MM.1S (cell line): ENCODE results near the gene RARG.
A peak's percentile ranks its signal among the peaks of the same experiment; 100 is the strongest.

ENCODE experiments used
- DNase-seq: peaks from one replicate; pipeline ENCODE4 v3.0.0-alpha.2; 2015
- H2AFZ ChIP-seq: fragments of 300-600 bp; sonication (generic); 2 replicates; pipeline ENCODE4 v1.6.0; 2016; ENCODE audit warnings: antibody characterized with exemption, low read length
- H3F3A ChIP-seq: fragments of 300-600 bp; sonication (generic); 2 replicates; pipeline ENCODE4 v1.6.1; 2016; ENCODE audit warnings: mild to moderate bottlenecking, antibody characterized with exemption, low read length, moderate library complexity, mixed read lengths; ENCODE audit not compliant: insufficient read depth
- H3K27ac ChIP-seq: fragments of 300-600 bp; sonication (generic); 2 replicates; pipeline ENCODE4 v1.5.1; 2016; ENCODE audit warnings: mild to moderate bottlenecking, low read length
- H3K27me3 ChIP-seq: fragments of 300-600 bp; sonication (generic); replicated peaks from 2 replicates; pipeline ENCODE4 v1.6.0; 2016; ENCODE audit warnings: low read length; ENCODE audit not compliant: insufficient read depth
- H3K36me3 ChIP-seq: fragments of 300-600 bp; sonication (generic); replicated peaks from 2 replicates; pipeline ENCODE4 v1.6.1; 2016; ENCODE audit warnings: mild to moderate bottlenecking, low read length, mixed read lengths; ENCODE audit not compliant: insufficient read depth
- H3K4me1 ChIP-seq: fragments of 300-600 bp; sonication (generic); 2 replicates; pipeline ENCODE4 v1.6.1; 2016; ENCODE audit warnings: low read length, mixed read lengths
- H3K4me2 ChIP-seq: fragments of 300-600 bp; sonication (generic); 2 replicates; pipeline ENCODE4 v1.6.0; 2016; ENCODE audit warnings: low read depth, low read length
- H3K4me3 ChIP-seq: fragments of 300-600 bp; sonication (generic); 2 replicates; pipeline ENCODE4 v1.5.1; 2016; ENCODE audit warnings: low read length, mixed read lengths
- H3K79me2 ChIP-seq: fragments of 300-600 bp; sonication (generic); 2 replicates; pipeline ENCODE4 v1.6.1; 2016; ENCODE audit warnings: mixed run types, low read length, mixed read lengths
- H3K9ac ChIP-seq: fragments of 300-600 bp; sonication (generic); 2 replicates; pipeline ENCODE4 v1.6.1; 2016; ENCODE audit warnings: low read length, mixed read lengths
- H3K9me2 ChIP-seq: fragments of 300-600 bp; sonication (generic); replicated peaks from 2 replicates; pipeline ENCODE4 v1.6.1; 2016; ENCODE audit warnings: mild to moderate bottlenecking, low read length, mixed read lengths; ENCODE audit not compliant: insufficient read depth
- H3K9me3 ChIP-seq: fragments of 300-600 bp; sonication (generic); replicated peaks from 2 replicates; pipeline ENCODE4 v1.6.1; 2016; ENCODE audit warnings: mild to moderate bottlenecking, low read length, mixed read lengths; ENCODE audit not compliant: insufficient read depth
- H4K20me1 ChIP-seq: fragments of 300-600 bp; sonication (generic); 2 replicates; pipeline ENCODE4 v1.6.1; 2016; ENCODE audit warnings: mild to moderate bottlenecking, low read length, moderate library complexity, mixed read lengths; ENCODE audit not compliant: insufficient read depth
- CTCF ChIP-seq: fragments of 300-600 bp; sonication (generic); IDR thresholded peaks from 2 replicates; pipeline ENCODE4 v1.5.1; 2016; ENCODE audit warnings: antibody characterized with exemption, low read length, mixed read lengths
- EZH2 ChIP-seq: fragments of 300-600 bp; sonication (generic); optimal IDR thresholded peaks from 2 replicates; pipeline ENCODE3; 2017; ENCODE audit warnings: low read depth, mild to moderate bottlenecking, antibody characterized with exemption, low read length, mixed read lengths
- EZH2phosphoT487 ChIP-seq: fragments of 300-600 bp; sonication (generic); IDR thresholded peaks from 2 replicates; pipeline ENCODE4 v1.6.1; 2018; ENCODE audit warnings: antibody characterized with exemption, low read length

RARG gene

GRCh38 chr12:53253298-53253697 is 21.3 kb upstream of the RARG start:
- no peaks in the 10 kb centered on the region for H3K27me3 ChIP-seq
- DNase-seq: no peak
- H3K9me3 ChIP-seq: no peaks in the 10 kb centered on the region
- no peak overlapping the region for H3K27ac ChIP-seq
- peak overlapping the region; percentile 89 for H3K4me3 ChIP-seq
- H3K4me2 ChIP-seq: peak overlapping the region; percentile 84; the same call in 1 of the 2 replicates
- H3K36me3 ChIP-seq: no peaks in the 10 kb centered on the region
- H3F3A ChIP-seq: no peaks in the 10 kb centered on the region; the same call in 1 of the 2 replicates
- H3K79me2 ChIP-seq: peaks cover 22% of the 10 kb centered on the region
- H3K4me1 ChIP-seq: peaks cover 12% of the 10 kb centered on the region
- H3K9me2 ChIP-seq: no peaks in the 10 kb centered on the region
- TF ChIP-seq EZH2 (no peak), EZH2phosphoT487 (no peak), CTCF (no peak)
- H4K20me1 ChIP-seq: no peaks in the 10 kb centered on the region
- peak overlapping the region; percentile 70; the same call in 1 of the 2 replicates for H3K9ac ChIP-seq
- H2AFZ ChIP-seq: no peak overlapping the region

- Histone ChIP-seq H3K9ac (peak overlapping the region; percentile 70), H3K36me3 (no peaks in the 10 kb centered on the region), H3K27me3 (no peaks in the 10 kb centered on the region), H3K4me3 (peak overlapping the region; percentile 89), H3K4me2 (peak overlapping the region; percentile 84), H3F3A (no peaks in the 10 kb centered on the region; the same call in 1 of the 2 replicates), H3K4me1 (peaks cover 12% of the 10 kb centered on the region), H3K79me2 (peaks cover 22% of the 10 kb centered on the region), H3K9me2 (no peaks in the 10 kb centered on the region), H2AFZ (peak overlapping the region; percentile 90), H4K20me1 (no peaks in the 10 kb centered on the region), H3K9me3 (no peaks in the 10 kb centered on the region), H3K27ac (peak overlapping the region; percentile 36; the same call in 1 of the 2 replicates)
- no peak for DNase-seq
- no peak for TF ChIP-seq CTCF
- no peak for TF ChIP-seq EZH2
- TF ChIP-seq EZH2phosphoT487: no peak
Observed at GRCh38 chr12:53252349-53252916, 20.4 kb upstream of the RARG start.

- TF ChIP-seq CTCF (peak; percentile 61), EZH2phosphoT487 (no peak), EZH2 (no peak)
- Histone ChIP-seq H3K4me1 (peaks cover 12% of the 10 kb centered on the region), H3K9ac (peak overlapping the region; percentile 70), H3F3A (no peaks in the 10 kb centered on the region; the same call in 1 of the 2 replicates), H4K20me1 (no peaks in the 10 kb centered on the region), H2AFZ (peak overlapping the region; percentile 98), H3K9me3 (no peaks in the 10 kb centered on the region), H3K27ac (peak overlapping the region; percentile 36; the same call in 1 of the 2 replicates), H3K36me3 (no peaks in the 10 kb centered on the region), H3K4me3 (peak overlapping the region; percentile 89), H3K9me2 (no peaks in the 10 kb centered on the region), H3K4me2 (peak overlapping the region; percentile 99), H3K79me2 (peaks cover 22% of the 10 kb centered on the region), H3K27me3 (no peaks in the 10 kb centered on the region)
- peak; percentile 84 for DNase-seq
Observed at GRCh38 chr12:53251477-53252348, 19.7 kb upstream of the RARG start.
